ENCODE data around the gene TARS2. TPM values are rescaled to one million over a fixed set of nuclear protein-coding genes. Genes with fewer than 3 reads are reported as not detected.

TARS2 gene
- polyA plus RNA-seq, 3 donors, result 12.0 to 14.7 (median 14.6) TPM

- H3K9me3 ChIP-seq (replicated peaks in 1 of 2; ENCODE audit: control insufficient read depth in 1 of 2, insufficient read depth in 1 of 2, low read length in 2 of 2), result no peaks in the 10 kb centered on the region
- H3K4me3 ChIP-seq (replicated peaks in 1 of 3; ENCODE audit: low read depth in 2 of 3, low read length in 3 of 3), result no peak overlapping the region
- no peak for DNase-seq
- no peak overlapping the region for H3K4me3 Mint-ChIP-seq
- peaks cover 0 to 5% of the 10 kb centered on the region in 2 donors for H3K27me3 ChIP-seq (ENCODE audit: control insufficient read depth in 2 of 2, insufficient read depth in 2 of 2, low read length in 2 of 2)
- intact Hi-C loops (cut with micrococcal nuclease), result no loop called here
- no peaks in the 10 kb centered on the region for H3K79me2 ChIP-seq (ENCODE audit: insufficient read depth, low read length)
- peaks cover 7% of the 10 kb centered on the region in 2 donors for H3K36me3 Mint-ChIP-seq
- H3K27me3 Mint-ChIP-seq (ENCODE audit: low read depth in 3 of 3), result peaks cover 2 to 10% (median 8%) of the 10 kb centered on the region in 3 donors
- no peak overlapping the region for H3K27ac ChIP-seq (ENCODE audit: low read depth in 1 of 2, low read length in 2 of 2)
- H3K27ac Mint-ChIP-seq, result no peak overlapping the region
- TF ChIP-seq, protein P1, sequence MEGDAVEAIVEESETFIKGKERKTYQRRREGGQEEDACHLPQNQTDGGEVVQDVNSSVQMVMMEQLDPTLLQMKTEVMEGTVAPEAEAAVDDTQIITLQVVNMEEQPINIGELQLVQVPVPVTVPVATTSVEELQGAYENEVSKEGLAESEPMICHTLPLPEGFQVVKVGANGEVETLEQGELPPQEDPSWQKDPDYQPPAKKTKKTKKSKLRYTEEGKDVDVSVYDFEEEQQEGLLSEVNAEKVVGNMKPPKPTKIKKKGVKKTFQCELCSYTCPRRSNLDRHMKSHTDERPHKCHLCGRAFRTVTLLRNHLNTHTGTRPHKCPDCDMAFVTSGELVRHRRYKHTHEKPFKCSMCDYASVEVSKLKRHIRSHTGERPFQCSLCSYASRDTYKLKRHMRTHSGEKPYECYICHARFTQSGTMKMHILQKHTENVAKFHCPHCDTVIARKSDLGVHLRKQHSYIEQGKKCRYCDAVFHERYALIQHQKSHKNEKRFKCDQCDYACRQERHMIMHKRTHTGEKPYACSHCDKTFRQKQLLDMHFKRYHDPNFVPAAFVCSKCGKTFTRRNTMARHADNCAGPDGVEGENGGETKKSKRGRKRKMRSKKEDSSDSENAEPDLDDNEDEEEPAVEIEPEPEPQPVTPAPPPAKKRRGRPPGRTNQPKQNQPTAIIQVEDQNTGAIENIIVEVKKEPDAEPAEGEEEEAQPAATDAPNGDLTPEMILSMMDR (IDR thresholded peaks at IDR 0.05), result no peak
- no peak overlapping the region for H3K9ac ChIP-seq (ENCODE audit: insufficient read depth, low read length, poor library complexity, severe bottlenecking)
- H4K20me1 ChIP-seq (ENCODE audit: insufficient read depth, low read length), result no peaks in the 10 kb centered on the region
- H2AFZ ChIP-seq (ENCODE audit: insufficient read depth, low read depth, low read length, poor library complexity, severe bottlenecking), result no peak overlapping the region
- no peak overlapping the region for H3K4me2 ChIP-seq (replicated peaks; ENCODE audit: extremely low read depth, low read length, poor library complexity, severe bottlenecking)
- 95% methylated on average over 9 of the region's 9 CpGs for WGBS (ENCODE audit: insufficient coverage)
- no peaks in the 10 kb centered on the region for H3K9me3 Mint-ChIP-seq
- H3K4me1 Mint-ChIP-seq, result peaks cover 19% of the 10 kb centered on the region
- H3K36me3 ChIP-seq (replicated peaks in 1 of 2; ENCODE audit: control insufficient read depth in 1 of 2, insufficient read depth in 2 of 2, low read length in 2 of 2), result no peaks in the 10 kb centered on the region
- peaks cover 14 to 17% of the 10 kb centered on the region in 2 donors for H3K4me1 ChIP-seq (ENCODE audit: control insufficient read depth in 1 of 2, insufficient read depth in 2 of 2, low read length in 2 of 2)
Observed at GRCh38 chr1:150514260-150514659, 27.0 kb downstream of the TARS2 start.

- peak overlapping the region; percentile 77 for H3K4me2 ChIP-seq (replicated peaks; ENCODE audit: extremely low read depth, low read length, poor library complexity, severe bottlenecking)
- H3K36me3 ChIP-seq (replicated peaks in 1 of 2; ENCODE audit: control insufficient read depth in 1 of 2, insufficient read depth in 2 of 2, low read length in 2 of 2), result no peaks in the 10 kb centered on the region
- H3K36me3 Mint-ChIP-seq, result peaks cover 7% of the 10 kb centered on the region in 2 donors
- H2AFZ ChIP-seq (ENCODE audit: insufficient read depth, low read depth, low read length, poor library complexity, severe bottlenecking), result peak overlapping the region; percentile 87
- H3K27me3 ChIP-seq (ENCODE audit: control insufficient read depth in 2 of 2, insufficient read depth in 2 of 2, low read length in 2 of 2), result peaks cover 0 to 5% of the 10 kb centered on the region in 2 donors
- H3K4me1 ChIP-seq (ENCODE audit: control insufficient read depth in 1 of 2, insufficient read depth in 2 of 2, low read length in 2 of 2), result peaks cover 14 to 17% of the 10 kb centered on the region in 2 donors
- peak overlapping the region in 5 of 7 donors; percentile 8 to 87 (median 46) for H3K27ac Mint-ChIP-seq
- H3K9me3 Mint-ChIP-seq, result no peaks in the 10 kb centered on the region
- WGBS (ENCODE audit: insufficient coverage), result 28% methylated on average over 18 of the region's 21 CpGs
- TF ChIP-seq, protein P1 (IDR thresholded peaks at IDR 0.05), result no peak
- H3K27ac ChIP-seq (ENCODE audit: low read depth in 1 of 2, low read length in 2 of 2), result no peak overlapping the region
- peaks cover 19% of the 10 kb centered on the region for H3K4me1 Mint-ChIP-seq
- H3K4me3 ChIP-seq (replicated peaks in 1 of 3; ENCODE audit: low read depth in 2 of 3, low read length in 3 of 3), result peak overlapping the region; percentile 51 to 76 (median 68)
- H3K9ac ChIP-seq (ENCODE audit: insufficient read depth, low read length, poor library complexity, severe bottlenecking), result peak overlapping the region; percentile 50
- H3K79me2 ChIP-seq (ENCODE audit: insufficient read depth, low read length), result no peaks in the 10 kb centered on the region
- no peaks in the 10 kb centered on the region for H4K20me1 ChIP-seq (ENCODE audit: insufficient read depth, low read length)
- peak overlapping the region; percentile 94 for H3K4me3 Mint-ChIP-seq
- H3K27me3 Mint-ChIP-seq (ENCODE audit: low read depth in 3 of 3), result peaks cover 2 to 12% (median 8%) of the 10 kb centered on the region in 3 donors
- intact Hi-C loops (cut with micrococcal nuclease), result no loop called here
- DNase-seq, result no peak
- H3K9me3 ChIP-seq (replicated peaks in 1 of 2; ENCODE audit: control insufficient read depth in 1 of 2, insufficient read depth in 1 of 2, low read length in 2 of 2), result no peaks in the 10 kb centered on the region
Observed at GRCh38 chr1:150514913-150515327, 27.7 kb downstream of the TARS2 start.

Data from CD14-positive monocyte (primary cell).